ENCODE measurements around the gene KRTAP4-16.

DNA sequence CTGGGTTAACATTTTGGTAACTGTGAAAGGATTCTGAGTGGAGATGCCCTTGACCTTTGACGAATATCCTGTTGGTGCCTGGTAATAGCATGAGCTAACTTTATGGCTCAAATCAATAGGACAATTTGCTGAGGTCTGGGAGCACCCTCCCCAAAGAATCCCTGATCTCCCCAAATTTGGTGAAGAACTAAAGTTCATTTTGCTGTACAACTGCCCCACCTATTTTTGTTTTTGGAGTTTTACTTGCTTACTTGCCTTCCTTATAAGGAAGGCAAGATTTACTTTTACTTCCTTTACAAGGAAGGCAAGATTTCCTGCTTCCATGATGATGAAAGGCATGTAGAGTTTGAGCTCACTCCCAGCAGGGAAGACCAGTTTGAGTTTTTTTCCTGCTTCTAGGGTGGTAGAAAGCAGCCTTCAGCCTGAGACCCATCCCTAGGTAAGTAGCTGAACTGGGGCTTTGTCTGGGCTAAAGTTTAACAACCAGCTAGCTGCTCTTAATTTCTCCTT, 6.0 kb upstream of the KRTAP4-16 start:
- TF ChIP-seq, protein P1, sequence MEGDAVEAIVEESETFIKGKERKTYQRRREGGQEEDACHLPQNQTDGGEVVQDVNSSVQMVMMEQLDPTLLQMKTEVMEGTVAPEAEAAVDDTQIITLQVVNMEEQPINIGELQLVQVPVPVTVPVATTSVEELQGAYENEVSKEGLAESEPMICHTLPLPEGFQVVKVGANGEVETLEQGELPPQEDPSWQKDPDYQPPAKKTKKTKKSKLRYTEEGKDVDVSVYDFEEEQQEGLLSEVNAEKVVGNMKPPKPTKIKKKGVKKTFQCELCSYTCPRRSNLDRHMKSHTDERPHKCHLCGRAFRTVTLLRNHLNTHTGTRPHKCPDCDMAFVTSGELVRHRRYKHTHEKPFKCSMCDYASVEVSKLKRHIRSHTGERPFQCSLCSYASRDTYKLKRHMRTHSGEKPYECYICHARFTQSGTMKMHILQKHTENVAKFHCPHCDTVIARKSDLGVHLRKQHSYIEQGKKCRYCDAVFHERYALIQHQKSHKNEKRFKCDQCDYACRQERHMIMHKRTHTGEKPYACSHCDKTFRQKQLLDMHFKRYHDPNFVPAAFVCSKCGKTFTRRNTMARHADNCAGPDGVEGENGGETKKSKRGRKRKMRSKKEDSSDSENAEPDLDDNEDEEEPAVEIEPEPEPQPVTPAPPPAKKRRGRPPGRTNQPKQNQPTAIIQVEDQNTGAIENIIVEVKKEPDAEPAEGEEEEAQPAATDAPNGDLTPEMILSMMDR (IDR thresholded peaks at IDR 0.05; ENCODE audit: borderline replicate concordance, extremely low read depth, low read length, poor library complexity, severe bottlenecking), result no peak
- no peak for TF ChIP-seq EZH2 (IDR thresholded peaks at IDR 0.05; ENCODE audit: borderline replicate concordance, low read depth, low read length, severe bottlenecking)
